ENCODE data around the gene SERINC3. TPM values are rescaled to one million over a fixed set of nuclear protein-coding genes. Genes with fewer than 3 reads are reported as not detected.

SERINC3 gene
- total RNA-seq, 1 donor from 2014 or later: 94.3 TPM

DNA sequence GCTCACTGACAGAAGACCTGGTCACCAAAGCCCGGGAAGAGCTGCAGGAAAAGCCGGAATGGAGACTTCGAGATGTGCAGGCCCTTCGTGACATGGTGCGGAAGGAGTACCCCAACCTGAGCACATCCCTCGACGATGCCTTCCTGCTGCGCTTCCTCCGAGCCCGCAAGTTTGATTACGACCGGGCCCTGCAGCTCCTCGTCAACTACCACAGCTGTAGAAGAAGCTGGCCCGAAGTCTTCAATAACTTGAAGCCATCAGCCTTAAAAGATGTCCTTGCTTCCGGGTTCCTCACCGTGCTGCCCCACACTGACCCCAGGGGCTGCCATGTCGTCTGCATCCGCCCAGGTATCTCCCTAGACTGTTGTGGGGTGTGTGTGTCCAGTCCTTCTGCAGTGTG, 41.8 kb downstream of the SERINC3 start:
- TF ChIP-seq, protein P1, sequence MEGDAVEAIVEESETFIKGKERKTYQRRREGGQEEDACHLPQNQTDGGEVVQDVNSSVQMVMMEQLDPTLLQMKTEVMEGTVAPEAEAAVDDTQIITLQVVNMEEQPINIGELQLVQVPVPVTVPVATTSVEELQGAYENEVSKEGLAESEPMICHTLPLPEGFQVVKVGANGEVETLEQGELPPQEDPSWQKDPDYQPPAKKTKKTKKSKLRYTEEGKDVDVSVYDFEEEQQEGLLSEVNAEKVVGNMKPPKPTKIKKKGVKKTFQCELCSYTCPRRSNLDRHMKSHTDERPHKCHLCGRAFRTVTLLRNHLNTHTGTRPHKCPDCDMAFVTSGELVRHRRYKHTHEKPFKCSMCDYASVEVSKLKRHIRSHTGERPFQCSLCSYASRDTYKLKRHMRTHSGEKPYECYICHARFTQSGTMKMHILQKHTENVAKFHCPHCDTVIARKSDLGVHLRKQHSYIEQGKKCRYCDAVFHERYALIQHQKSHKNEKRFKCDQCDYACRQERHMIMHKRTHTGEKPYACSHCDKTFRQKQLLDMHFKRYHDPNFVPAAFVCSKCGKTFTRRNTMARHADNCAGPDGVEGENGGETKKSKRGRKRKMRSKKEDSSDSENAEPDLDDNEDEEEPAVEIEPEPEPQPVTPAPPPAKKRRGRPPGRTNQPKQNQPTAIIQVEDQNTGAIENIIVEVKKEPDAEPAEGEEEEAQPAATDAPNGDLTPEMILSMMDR (IDR thresholded peaks at IDR 0.05; ENCODE audit: insufficient read depth, low read depth, low read length): no peak
- TF ChIP-seq EZH2 (IDR thresholded peaks at IDR 0.05; ENCODE audit: insufficient read depth, low read length): no peak
- no peaks in the 10 kb centered on the region for H3K9me3 Mint-ChIP-seq (ENCODE audit: unreplicated experiment)
- peaks cover 18% of the 10 kb centered on the region for H3K4me1 ChIP-seq (ENCODE audit: insufficient read depth, low read length)

GRCh38 chr20:44479643-44480042, 42.2 kb downstream of the SERINC3 start:
- TF ChIP-seq EZH2 (IDR thresholded peaks at IDR 0.05; ENCODE audit: insufficient read depth, low read length): no peak
- TF ChIP-seq, protein P1 (IDR thresholded peaks at IDR 0.05; ENCODE audit: insufficient read depth, low read depth, low read length): no peak
- Histone ChIP-seq H3K4me1 (ENCODE audit: insufficient read depth, low read length) (peaks cover 18% of the 10 kb centered on the region), H4K20me1 (ENCODE audit: insufficient read depth, low read length) (no peaks in the 10 kb centered on the region), H3K27me3 (ENCODE audit: insufficient read depth, low read length) (no peaks in the 10 kb centered on the region), H3K4me2 (ENCODE audit: low read length) (no peak overlapping the region), H2AFZ (ENCODE audit: low read depth, low read length) (no peak overlapping the region), H3K27ac (ENCODE audit: low read depth, low read length) (no peak overlapping the region), H3K9ac (ENCODE audit: low read length) (no peak overlapping the region), H3K79me2 (ENCODE audit: insufficient read depth, low read length) (peaks cover 25% of the 10 kb centered on the region), H3K36me3 (ENCODE audit: insufficient read depth, low read length) (peaks cover 11% of the 10 kb centered on the region), H3K4me3 (ENCODE audit: insufficient read depth, low read depth, low read length) (no peak overlapping the region), H3K9me3 (ENCODE audit: insufficient read depth, low read depth, low read length) (no peaks in the 10 kb centered on the region)
- no peak for FAIRE-seq
- no peak overlapping the region for H3K27ac Mint-ChIP-seq (ENCODE audit: unreplicated experiment)
- no peaks in the 10 kb centered on the region for H3K9me3 Mint-ChIP-seq (ENCODE audit: unreplicated experiment)
- peaks cover 10% of the 10 kb centered on the region for H3K4me1 Mint-ChIP-seq (ENCODE audit: low read depth, unreplicated experiment)
- H3K4me3 Mint-ChIP-seq (ENCODE audit: unreplicated experiment): no peak overlapping the region
- no peak for DNase-seq (ENCODE audit: low read depth)
- H3K27me3 Mint-ChIP-seq (ENCODE audit: low read depth, unreplicated experiment): no peaks in the 10 kb centered on the region
- peaks cover 13% of the 10 kb centered on the region for H3K36me3 Mint-ChIP-seq (ENCODE audit: low read depth, unreplicated experiment)

More for the DNA sequence above, 41.8 kb downstream of the SERINC3 start:
- DNase-seq (ENCODE audit: low read depth): no peak
- Histone ChIP-seq H3K27me3 (ENCODE audit: insufficient read depth, low read length) (no peaks in the 10 kb centered on the region), H3K4me2 (ENCODE audit: low read length) (no peak overlapping the region), H2AFZ (ENCODE audit: low read depth, low read length) (no peak overlapping the region), H3K9me3 (ENCODE audit: insufficient read depth, low read depth, low read length) (no peaks in the 10 kb centered on the region), H3K4me3 (ENCODE audit: insufficient read depth, low read depth, low read length) (no peak overlapping the region), H4K20me1 (ENCODE audit: insufficient read depth, low read length) (no peaks in the 10 kb centered on the region), H3K79me2 (ENCODE audit: insufficient read depth, low read length) (peaks cover 25% of the 10 kb centered on the region), H3K9ac (ENCODE audit: low read length) (no peak overlapping the region), H3K36me3 (ENCODE audit: insufficient read depth, low read length) (peaks cover 12% of the 10 kb centered on the region), H3K27ac (ENCODE audit: low read depth, low read length) (no peak overlapping the region)
- Mint-ChIP-seq H3K27ac (ENCODE audit: unreplicated experiment) (no peak overlapping the region), H3K27me3 (ENCODE audit: low read depth, unreplicated experiment) (no peaks in the 10 kb centered on the region), H3K36me3 (ENCODE audit: low read depth, unreplicated experiment) (peaks cover 13% of the 10 kb centered on the region), H3K4me3 (ENCODE audit: unreplicated experiment) (no peak overlapping the region), H3K4me1 (ENCODE audit: low read depth, unreplicated experiment) (peaks cover 10% of the 10 kb centered on the region)
- FAIRE-seq: no peak

DNA sequence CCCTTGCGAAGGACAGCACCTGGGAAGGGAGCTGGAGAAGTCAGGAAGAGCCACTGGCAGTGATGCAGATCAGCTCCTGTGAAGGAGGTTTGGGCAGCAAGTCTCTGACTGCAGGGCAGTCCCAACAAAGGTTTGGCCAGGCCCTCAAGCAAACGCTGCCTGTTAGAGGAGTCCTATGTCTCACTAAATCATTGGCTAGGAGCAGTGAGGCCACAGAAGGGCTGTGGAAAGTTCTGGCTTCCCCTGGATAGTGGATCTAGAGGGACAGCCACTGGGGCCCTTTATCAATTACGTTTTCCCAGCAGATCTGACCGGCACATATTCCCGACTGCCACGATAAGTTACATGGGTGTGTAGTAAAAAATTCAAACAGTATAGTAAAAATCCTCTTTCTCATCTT, 43.7 kb downstream of the SERINC3 start:
- no peak overlapping the region for H3K9ac ChIP-seq (ENCODE audit: low read length)
- no peak for FAIRE-seq
- no peak overlapping the region for H2AFZ ChIP-seq (ENCODE audit: low read depth, low read length)
- TF ChIP-seq, protein P1 (IDR thresholded peaks at IDR 0.05; ENCODE audit: insufficient read depth, low read depth, low read length): no peak
- TF ChIP-seq EZH2 (IDR thresholded peaks at IDR 0.05; ENCODE audit: insufficient read depth, low read length): no peak
- H3K9me3 Mint-ChIP-seq (ENCODE audit: unreplicated experiment): no peaks in the 10 kb centered on the region
- H3K27ac ChIP-seq (ENCODE audit: low read depth, low read length): no peak overlapping the region
- peaks cover 11% of the 10 kb centered on the region for H3K36me3 Mint-ChIP-seq (ENCODE audit: low read depth, unreplicated experiment)
- H3K4me2 ChIP-seq (ENCODE audit: low read length): no peak overlapping the region
- H3K4me1 ChIP-seq (ENCODE audit: insufficient read depth, low read length): peaks cover 18% of the 10 kb centered on the region
- H3K9me3 ChIP-seq (ENCODE audit: insufficient read depth, low read depth, low read length): no peaks in the 10 kb centered on the region
- DNase-seq (ENCODE audit: low read depth): no peak
- peaks cover 10% of the 10 kb centered on the region for H3K4me1 Mint-ChIP-seq (ENCODE audit: low read depth, unreplicated experiment)
- H3K27me3 Mint-ChIP-seq (ENCODE audit: low read depth, unreplicated experiment): no peaks in the 10 kb centered on the region
- peaks cover 25% of the 10 kb centered on the region for H3K79me2 ChIP-seq (ENCODE audit: insufficient read depth, low read length)
- H3K27ac Mint-ChIP-seq (ENCODE audit: unreplicated experiment): no peak overlapping the region
- H3K4me3 Mint-ChIP-seq (ENCODE audit: unreplicated experiment): no peak overlapping the region
- H3K36me3 ChIP-seq (ENCODE audit: insufficient read depth, low read length): peaks cover 8% of the 10 kb centered on the region
- no peaks in the 10 kb centered on the region for H3K27me3 ChIP-seq (ENCODE audit: insufficient read depth, low read length)
- H3K4me3 ChIP-seq (ENCODE audit: insufficient read depth, low read depth, low read length): no peak overlapping the region
- no peaks in the 10 kb centered on the region for H4K20me1 ChIP-seq (ENCODE audit: insufficient read depth, low read length)

All from astrocyte (in vitro differentiated cells and primary cell).